ENCODE measurements around the gene FNDC1.

- TF ChIP-seq, protein P1, sequence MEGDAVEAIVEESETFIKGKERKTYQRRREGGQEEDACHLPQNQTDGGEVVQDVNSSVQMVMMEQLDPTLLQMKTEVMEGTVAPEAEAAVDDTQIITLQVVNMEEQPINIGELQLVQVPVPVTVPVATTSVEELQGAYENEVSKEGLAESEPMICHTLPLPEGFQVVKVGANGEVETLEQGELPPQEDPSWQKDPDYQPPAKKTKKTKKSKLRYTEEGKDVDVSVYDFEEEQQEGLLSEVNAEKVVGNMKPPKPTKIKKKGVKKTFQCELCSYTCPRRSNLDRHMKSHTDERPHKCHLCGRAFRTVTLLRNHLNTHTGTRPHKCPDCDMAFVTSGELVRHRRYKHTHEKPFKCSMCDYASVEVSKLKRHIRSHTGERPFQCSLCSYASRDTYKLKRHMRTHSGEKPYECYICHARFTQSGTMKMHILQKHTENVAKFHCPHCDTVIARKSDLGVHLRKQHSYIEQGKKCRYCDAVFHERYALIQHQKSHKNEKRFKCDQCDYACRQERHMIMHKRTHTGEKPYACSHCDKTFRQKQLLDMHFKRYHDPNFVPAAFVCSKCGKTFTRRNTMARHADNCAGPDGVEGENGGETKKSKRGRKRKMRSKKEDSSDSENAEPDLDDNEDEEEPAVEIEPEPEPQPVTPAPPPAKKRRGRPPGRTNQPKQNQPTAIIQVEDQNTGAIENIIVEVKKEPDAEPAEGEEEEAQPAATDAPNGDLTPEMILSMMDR (IDR thresholded peaks at IDR 0.05; ENCODE audit: low read depth, low read length) = no peak
- TF ChIP-seq EZH2phosphoT487 (IDR thresholded peaks at IDR 0.05; ENCODE audit: low read depth) = no peak
Observed at GRCh38 chr6:159137676-159138075, 31.5 kb upstream of the FNDC1 start.

Data from OCI-LY3 (cell line).